ENCODE results near the gene COL10A1. TPM values are rescaled to one million over a fixed set of nuclear protein-coding genes. Genes with fewer than 3 reads are reported as not detected.

The COL10A1 gene
- not detected for total RNA-seq

DNA sequence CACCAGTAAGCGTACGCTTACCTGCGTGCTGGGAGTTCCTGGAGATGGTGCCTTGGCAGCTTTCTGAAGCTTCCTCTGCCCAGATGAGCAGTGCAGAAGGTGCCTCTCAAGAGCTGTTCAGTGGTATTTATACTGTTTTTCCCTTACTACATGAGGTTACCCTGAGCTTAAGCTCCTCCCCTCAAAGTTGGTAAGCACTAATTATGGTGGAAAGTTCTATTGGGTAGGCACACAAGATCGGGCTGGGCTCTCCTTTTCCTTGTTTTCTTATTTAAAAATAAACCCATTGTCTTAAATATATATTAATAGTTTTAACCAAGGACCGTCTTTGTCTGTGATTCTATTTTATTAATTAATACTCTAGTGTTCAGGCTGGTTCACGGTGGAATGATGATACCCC is at the start of gene COL10A1:
Gene COL10A1, minus strand, starts transcription at position 101 of the 400 bp plus-strand sequence. CDS start 640 bp downstream, outside the sequence.
- DNase-seq (ENCODE audit: low spot score in 2 of 2) (no peak), FAIRE-seq (no peak)

DNA sequence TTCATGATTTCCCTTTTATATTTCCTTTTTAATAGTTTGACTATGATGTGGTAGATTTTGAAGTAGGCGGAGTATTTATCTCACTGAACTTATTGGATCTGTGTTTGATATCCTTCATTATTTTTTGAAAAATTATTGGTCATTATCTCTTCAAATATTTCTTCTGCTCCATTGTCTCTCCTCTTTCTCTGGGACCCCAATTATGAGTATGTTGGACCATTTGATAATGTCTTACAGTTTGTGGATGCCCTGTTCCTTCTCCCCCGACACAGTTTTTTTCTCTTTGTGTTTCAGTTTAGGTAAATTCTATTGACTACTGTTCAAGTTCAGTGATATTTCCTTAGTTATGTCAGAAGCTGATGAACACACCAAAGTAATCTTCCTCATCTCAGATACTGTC is 49.4 kb upstream of the COL10A1 start:
- DNase-seq (ENCODE audit: low spot score in 2 of 2) (no peak), FAIRE-seq (no peak)

DNA sequence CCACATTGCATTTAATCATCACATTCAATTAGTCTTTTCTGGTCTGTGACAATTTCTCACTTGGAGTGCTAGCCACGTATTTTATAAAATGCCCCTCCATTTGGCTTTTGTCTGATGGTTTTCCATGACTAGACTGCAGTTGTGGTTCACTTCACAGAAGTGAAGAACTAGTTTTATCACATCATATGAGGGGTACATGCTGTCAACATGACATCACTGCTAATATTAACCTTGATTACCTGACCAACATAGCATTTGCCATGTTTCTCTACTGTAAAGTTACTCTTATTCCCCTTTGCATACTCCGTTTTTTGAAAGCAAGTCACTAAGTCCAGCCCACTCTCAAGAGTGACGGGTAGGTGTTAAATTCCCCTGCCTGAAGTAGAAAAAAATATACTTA is 48.0 kb upstream of the COL10A1 start:
- no peak for DNase-seq (ENCODE audit: low spot score in 2 of 2)
- FAIRE-seq: no peak

DNA sequence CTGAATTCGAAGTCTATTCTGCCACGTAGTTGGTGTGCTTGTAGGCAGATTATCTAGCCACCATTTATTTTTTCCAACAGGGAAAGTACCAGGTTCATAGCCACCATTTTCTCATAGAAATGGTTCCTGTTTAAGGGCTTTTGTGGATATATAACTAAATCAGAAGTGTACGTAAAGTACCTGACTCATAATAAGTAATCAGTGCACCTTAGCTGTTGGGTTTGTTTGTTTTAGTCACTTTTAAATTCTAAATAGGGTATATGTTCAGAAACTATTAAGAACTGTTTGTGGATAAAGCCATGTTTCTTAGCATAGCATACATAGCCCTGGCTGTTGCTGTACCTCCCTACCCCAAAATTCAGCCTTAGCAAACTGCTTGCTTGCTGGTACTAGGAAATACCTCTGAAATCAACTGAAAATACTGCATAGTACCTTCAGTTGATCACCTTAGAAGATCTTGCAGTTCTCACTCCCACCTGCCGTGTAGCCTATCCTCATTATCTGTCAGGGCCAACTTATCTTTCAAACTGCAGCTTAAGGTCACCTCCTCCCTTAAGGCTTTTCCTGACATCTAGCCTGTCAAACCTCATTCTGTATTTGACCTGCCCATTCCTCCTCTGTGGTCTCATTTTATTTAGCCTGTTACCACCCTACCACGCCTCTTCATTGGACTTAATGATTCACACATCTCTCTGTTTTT is 44.6 kb upstream of the COL10A1 start:
- FAIRE-seq (no peak), DNase-seq (ENCODE audit: low spot score in 2 of 2) (no peak)

DNA sequence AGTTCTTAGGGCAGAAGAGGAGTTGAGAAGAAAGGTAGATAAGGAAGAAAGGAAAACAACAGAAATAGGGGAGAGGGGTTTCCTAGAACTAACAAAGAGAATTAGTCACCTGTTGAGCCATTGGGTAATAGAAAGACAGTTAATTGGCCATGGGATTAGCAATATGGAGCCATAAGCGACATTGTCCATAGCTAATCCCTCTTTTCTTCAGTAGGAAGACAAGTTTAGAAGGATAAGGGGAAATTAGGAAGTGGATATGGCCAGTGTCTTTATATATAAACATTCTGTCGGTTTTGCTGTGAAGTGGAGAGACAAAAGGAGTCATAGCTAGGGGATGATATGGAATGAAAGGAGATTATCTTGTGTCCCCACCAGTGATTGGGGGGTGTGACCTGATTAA is 43.9 kb upstream of the COL10A1 start:
- no peak for FAIRE-seq

DNA sequence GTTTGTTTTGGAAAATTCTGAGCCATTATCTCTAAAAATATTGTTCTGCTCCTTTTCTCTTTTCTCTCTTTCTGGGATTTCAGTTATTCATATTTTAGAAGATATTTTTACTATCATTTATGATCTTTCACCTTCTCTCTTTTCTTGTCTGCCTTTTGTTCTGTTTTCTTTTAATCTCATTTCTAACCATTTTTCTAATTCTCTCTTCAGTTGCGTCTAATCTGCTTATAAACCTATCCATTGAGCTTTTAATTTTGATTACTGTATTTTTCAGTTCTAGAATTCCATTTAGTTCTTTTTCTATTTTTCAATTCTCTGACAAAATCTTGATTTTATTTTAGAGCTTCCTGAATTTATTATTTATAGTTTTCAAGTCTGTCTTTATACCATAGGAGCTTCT is 42.2 kb upstream of the COL10A1 start:
- FAIRE-seq (no peak), DNase-seq (ENCODE audit: low spot score in 2 of 2) (no peak)

More for the DNA sequence above, 43.9 kb upstream of the COL10A1 start:
- DNase-seq (ENCODE audit: low spot score in 2 of 2): no peak

DNA sequence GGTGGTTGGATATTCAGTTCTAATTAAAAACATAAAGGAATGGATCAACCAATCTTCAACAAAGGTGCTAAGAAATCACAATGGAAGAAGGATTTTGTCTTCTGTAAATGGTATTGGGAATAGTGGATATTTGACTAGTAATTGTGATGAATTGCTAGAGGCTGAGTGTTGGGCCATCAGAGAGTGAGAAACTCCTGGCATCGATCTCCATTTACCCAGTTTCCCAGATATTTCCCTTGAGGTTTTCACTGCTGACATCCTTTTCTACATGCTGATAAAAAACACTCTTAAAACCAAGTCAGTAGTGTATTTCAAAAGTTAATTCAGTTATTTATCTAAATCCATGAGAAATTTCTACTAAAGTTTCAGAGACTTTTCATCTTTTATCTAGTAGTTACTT is 40.4 kb upstream of the COL10A1 start:
- DNase-seq (ENCODE audit: low spot score in 2 of 2) (no peak), FAIRE-seq (no peak)

DNA sequence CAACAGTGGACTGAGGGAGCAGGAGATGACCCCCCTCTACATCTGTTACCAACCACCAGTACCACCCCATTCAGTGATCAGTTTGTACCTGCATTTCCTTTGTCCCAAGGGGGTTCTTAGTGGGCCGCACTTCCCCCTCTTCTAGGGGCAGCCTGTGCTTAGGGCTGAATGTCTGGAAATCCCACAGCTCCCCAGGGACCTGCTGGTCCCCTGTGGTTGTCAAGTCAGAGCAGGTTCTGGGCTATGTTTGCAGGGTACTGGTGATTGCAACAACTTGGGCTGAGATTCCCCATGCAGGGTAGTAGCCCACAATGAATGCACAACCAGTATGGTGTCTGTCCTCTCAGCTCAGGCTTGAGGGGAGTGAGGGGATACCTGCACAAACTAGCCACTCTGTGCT is 39.7 kb upstream of the COL10A1 start:
- DNase-seq (ENCODE audit: low spot score in 2 of 2) (no peak), FAIRE-seq (no peak)

DNA sequence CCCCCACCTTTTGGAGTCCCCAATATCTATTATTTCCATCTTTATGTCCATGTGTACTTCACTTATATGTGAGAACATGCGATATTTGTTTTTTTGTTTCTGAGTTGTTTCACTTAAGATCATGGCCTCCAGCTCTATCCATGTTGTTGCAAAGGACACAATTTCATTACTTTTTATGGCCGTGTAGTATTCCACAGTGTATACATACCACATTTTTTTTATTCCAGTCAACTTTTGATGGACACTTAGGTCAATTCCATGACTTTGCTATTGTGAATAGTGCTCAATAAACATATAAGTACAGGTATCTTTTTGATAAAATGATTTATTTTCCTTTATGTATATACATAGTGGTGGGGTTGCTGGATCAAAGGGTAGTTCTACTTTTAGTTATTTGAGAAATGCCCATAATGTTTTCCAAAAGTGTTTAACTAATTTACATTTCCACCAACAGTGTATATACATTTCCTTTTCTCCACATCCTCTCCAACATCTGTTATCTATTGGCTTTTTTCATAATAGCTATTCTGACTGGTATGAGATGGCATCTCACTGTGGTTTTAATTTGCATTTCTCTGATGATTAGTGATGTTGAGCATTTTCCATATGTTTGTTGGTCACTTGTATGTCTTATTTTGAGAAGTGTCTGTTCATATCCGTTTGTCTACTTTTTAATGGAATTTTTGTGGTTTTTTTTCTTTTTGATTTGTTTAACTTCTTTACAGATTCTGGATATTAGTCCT is 34.0 kb upstream of the COL10A1 start:
- FAIRE-seq (no peak), DNase-seq (ENCODE audit: low spot score in 2 of 2) (no peak)

DNA sequence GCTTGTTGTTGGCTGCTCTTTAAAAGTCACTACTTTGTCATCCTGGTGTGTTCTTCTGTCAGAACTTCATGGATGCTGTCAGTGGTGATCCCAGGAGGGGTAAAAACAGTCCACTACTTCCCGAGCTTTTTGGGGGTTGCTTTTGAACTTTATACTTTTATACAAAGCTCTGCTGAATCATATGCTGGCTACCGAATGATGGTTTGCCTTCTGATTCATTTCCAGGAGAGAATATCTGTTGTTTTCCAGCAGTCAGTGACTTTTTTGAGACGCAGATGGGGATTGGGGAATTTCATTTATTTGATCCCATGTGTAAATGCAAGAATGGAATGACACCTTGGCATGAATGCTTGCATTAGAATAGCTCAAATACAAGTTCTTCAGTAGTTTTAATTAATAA is 32.7 kb upstream of the COL10A1 start:
- DNase-seq (ENCODE audit: low spot score in 2 of 2): no peak
- no peak for FAIRE-seq

DNA sequence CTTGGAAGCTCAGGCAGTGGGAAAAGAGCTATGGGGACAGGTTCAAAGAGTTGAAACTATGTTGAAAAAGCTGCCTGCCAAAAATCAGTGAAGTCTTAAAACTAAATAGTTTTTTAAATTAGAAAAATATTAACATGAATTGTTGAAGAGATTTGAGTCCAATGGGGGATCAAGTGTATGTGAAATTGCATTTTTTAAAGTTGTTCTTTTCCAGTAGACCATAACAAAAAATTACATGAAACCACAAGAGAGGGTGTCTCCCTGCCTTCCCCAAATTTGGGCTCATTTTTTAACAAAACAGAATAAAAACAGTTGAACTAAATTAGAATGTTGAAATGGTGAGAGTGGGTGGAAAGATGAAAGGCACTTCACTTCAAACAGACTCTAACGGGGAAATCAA is 31.5 kb upstream of the COL10A1 start:
- FAIRE-seq: no peak

DNA sequence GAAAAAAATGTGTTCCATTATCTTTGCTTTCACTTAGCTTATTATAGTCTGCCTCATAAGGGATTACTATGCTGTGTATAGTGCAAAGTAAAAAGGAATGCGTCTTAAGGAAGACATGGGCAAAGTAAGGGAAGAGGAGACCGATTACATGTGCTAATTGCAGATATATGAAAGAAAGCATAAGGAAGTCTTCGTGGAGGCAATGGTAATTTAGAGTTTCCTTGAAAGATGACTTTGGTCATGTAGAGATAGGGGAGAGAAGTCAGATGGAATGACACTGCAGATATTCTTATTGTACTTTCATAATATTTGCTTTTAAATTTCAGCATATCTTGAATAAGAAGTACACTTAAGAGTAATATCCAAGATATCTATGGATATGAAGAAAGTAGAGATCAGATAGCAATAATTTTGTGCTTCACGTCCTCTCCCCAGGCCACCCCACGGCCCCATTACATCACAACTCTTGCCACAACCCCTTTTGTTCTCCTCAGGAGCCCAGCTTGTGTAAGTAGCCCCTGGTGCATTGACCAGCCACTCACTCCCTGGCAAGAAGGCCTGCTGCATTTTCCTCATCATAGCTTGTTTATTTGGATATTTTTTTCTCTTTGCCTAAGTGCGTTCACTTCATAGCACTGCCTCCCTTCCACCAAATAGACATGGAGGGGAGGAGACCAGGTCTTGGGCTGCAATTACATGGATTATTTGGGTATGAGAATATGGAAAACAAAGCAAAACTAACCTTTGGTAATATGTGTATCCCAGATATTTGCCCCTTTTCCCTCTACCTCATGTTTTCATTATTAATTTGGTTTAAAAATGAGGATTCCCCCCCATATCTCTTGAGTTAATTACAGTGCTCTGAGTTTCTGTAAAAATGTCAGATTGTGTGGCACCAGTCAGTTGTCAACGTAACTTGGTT is 30.7 kb upstream of the COL10A1 start:
- DNase-seq (ENCODE audit: low spot score in 2 of 2) (no peak), FAIRE-seq (no peak)

More for the DNA sequence above, 31.5 kb upstream of the COL10A1 start:
- no peak for DNase-seq (ENCODE audit: low spot score in 2 of 2)

DNA sequence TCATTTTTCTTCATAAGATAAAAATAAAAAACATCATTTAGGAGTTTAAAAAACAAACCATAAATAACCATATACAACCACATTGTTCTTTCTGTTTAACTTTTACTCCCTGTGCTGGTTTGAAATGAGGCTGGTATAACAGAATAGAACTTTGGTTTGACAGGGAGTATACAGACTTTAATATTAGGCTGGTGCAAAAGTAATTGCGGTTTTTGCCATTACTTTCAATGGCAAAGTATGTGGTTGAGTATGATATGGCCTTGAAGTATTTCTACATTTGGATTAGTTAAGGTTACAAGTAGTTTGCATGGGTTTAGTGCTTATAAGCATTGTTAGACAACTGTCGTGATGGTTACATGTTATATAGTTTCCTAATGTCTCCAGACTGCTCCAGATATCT is 29.0 kb upstream of the COL10A1 start:
- no peak for FAIRE-seq
- no peak for DNase-seq (ENCODE audit: low spot score in 2 of 2)

DNA sequence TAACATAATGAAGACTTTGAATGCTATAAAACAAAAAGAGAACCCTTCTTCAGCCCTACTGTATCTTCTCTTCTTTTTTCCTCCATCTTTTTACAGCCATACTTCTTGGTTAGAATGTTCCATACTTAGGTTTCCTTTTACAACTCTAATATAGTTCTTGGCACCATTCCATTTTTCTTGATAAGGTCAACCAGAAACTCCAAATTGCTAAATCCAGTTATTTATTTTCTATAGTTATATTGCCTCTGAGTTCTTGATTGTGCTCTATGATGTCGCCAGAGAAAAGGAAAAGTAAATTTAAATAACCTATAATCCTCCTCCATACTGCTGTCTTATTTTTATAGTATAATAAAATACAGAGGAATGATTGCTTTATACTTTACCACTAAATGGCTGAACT is 26.7 kb upstream of the COL10A1 start:
- no peak for DNase-seq (ENCODE audit: low spot score in 2 of 2)
- no peak for FAIRE-seq

DNA sequence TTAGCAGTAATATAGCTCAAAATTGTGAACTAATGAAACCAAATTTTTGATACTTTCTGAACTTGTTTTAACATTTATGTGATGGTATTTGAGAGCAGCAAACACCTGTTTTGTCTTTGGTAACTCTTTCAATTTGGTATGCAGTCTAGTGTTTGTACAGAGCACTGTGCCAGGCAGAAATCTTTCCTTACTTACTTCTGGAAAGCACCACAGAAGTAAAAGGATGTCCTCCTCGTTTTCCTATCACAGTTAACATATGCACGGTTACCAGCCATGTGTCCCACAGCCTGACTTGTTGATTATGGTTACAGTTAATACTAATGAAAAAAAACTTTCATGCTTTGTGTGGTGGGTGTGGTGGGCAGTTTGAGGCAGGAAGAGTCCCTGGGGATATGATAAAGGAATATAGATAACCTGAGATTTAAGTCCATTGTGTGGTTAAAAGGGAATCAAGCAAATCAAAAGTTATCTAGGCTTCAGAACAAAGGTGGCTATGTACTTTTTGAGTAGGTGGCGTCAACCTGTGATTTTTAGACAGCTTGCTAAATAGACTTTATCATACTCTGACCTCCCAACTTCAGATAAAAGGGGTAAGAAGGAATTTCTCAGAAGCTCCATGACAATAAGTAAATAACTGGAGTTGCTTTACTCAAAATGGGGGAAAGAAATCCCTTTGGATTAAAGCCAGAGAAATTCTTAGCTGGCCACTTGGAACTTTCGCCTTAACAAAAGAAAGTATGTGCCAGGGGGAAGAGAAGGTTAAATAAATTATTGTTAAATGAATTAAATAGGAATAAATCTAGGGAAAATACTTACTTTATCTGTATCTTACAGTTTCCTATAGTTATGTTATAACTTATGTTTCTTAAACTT is 20.1 kb upstream of the COL10A1 start:
- FAIRE-seq (peak; percentile 19), DNase-seq (ENCODE audit: low spot score in 2 of 2) (no peak)

DNA sequence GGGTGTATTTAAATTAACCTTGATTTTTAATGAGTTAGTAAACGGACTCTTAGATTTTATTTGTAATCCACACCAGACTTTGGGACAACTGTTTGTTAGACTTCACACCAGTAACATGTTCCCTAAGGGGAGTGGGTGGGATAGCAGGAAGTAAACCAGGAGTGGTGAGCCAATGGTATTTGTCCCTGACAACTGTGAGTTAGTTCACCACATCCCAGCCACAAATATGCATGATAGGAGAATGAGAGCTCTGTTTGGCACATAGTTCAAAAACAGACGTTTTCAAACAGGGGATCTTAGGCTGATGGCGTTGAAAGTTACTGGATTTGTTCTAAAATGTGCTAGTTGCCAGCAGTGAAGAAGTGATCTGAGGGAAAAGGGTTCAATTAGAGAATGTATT is 18.7 kb upstream of the COL10A1 start:
- FAIRE-seq (no peak), DNase-seq (ENCODE audit: low spot score in 2 of 2) (no peak)

DNA sequence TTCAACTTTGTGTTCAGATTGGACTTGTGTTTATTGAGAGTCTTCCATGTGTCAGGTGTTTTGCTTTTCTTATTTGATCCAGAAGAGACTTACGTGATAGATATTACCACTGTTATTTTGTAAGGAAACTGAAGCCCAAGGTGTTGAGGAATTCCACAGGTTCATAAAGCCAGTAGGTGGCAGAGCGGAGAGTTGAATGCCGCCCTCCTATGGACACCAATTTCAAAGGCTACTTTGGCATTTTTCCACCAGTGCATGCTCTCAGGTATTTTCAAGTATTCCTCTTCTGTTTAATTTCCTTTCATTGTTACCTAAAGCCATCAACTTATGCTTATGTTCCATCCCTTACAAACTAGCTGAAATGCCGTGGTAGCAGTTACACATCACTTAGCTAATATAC is 14.0 kb upstream of the COL10A1 start:
- no peak for FAIRE-seq

DNA sequence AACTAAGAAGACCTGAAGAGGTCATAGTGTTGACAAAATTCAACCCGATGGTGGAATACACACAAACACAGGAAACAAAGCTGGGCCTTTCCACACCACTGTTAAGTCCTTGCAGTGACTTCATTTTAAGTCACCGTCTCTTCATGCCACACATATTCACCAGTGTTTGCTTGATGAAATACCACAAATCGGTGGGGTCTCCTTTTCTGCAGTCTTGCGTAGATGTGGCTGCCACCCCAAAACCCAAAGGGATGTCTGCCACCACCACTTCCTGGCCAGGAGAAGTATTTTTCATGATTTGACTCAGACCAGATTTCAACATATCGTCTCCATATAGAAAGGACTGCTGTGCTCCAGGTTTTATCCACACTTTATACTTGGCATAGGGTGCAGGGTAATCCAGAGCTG is 11.0 kb upstream of the COL10A1 start:
- no peak for FAIRE-seq
- DNase-seq (ENCODE audit: low spot score in 2 of 2): no peak

More for the DNA sequence above, 14.0 kb upstream of the COL10A1 start:
- no peak for DNase-seq (ENCODE audit: low spot score in 2 of 2)

DNA sequence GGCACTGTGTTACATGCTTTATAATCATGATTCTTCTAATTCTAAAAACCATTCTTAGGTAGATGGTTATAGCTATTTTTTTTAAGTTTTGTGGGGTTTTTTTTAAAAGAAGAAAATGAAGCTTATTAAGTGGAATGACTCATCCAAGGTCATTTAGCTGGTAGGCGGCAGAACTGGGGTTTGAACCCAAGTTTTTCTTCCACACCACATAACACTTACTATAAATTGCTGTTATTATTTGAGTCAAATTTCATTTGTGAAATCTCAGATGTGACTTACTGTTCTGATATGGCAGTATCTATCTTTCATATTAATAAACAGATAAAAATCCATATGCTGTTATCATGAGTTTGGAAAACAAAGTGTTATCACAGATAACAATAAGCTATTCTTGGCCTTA is 10.4 kb upstream of the COL10A1 start:
- DNase-seq (ENCODE audit: low spot score in 2 of 2) (no peak), FAIRE-seq (no peak)

DNA sequence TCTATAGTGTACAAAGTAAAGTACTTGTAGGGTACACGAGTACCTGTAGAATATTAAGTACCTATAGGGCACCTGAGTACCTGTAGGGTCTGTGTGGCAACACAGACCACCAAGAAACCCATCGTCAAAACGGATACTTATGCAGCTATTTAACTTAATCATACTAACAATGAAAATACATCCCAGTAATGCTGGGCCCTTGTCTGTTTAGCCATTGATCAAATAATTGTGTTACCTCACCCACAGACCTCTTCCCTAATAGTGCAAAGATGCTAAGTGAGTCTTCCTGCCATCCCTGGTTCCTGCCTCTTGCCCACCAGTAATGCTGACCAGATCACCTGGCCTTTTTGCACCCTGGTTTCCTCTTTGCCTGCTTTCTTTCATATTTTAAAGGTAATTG is 7.5 kb upstream of the COL10A1 start:
- DNase-seq (ENCODE audit: low spot score in 2 of 2) (no peak), FAIRE-seq (no peak)
